Islet precursor cell (in vitro differentiated cells): ENCODE data around the gene PRCD.

Experiments
- DNase-seq: peaks from one replicate; pipeline ENCODE4 v3.0.0-alpha.2; 2018

PRCD gene, protein sequence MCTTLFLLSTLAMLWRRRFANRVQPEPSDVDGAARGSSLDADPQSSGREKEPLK

DNA sequence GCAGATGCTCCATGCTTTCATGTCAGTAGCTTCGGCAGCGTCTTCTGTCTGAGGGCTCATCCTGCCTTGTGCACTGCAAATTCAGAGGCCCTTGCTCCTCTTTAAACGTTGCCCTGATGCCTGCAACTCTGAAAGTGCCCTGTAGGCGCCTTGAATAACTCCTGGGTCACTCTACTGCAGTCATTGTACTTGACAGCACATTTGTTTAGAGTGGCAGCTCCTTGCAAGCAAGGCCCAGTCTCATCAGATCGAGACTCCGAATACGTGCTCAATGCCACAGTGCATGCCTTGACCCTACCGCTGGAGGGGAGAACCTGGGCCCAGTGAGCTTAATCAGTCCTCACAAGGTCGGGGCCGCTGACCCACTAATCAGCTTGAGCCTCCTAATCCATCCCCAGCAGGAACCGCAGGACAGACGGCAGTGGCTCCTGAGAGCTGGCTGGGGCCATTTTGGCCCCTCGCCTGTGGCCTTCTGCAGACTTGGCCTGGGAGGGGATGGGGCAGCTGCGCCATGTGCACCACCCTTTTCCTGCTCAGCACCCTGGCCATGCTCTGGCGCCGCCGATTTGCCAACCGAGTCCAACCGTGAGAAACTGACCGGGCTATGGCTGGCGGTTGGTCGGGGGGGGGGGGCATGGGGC lies at the start of gene PRCD:
PRCD (plus strand) TSS at position 414 of the 641 bp plus-strand sequence; CDS start at position 512, 98 bp downstream.
- DNase-seq = peak; percentile 68

DNA sequence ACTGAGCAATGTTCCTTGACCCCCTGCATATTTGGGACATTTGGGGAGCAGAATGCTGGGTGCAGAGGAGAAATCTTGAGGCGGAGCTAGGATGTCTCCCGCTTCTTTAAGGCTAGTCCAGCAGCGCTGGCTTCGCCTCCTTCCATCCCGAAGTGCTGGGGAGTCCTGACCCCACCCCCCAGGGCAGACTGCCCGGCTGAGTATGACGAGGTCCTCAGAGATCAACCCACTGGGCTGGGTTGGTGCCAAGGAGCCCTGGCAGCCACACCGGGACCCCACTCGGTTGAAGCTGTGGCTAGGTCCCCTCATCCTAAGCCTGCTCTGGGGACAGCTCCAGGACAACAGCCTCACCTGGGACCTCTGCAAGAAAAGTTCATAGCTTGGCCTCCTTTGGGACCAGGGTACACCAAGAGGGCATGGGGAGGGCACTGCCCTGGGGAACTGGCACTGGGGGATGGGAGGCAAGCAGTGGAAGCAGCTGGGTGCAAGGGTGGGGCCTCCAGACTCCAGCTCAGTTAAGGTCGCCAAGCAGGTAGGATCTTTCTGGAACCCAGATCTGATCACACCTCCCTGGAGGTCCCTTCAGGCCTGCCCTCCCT lies 49.6 kb upstream of the PRCD start:
- DNase-seq = no peak

GRCh38 chr17:76491271-76492122 lies 48.3 kb upstream of the PRCD start:
- DNase-seq = no peak

DNA sequence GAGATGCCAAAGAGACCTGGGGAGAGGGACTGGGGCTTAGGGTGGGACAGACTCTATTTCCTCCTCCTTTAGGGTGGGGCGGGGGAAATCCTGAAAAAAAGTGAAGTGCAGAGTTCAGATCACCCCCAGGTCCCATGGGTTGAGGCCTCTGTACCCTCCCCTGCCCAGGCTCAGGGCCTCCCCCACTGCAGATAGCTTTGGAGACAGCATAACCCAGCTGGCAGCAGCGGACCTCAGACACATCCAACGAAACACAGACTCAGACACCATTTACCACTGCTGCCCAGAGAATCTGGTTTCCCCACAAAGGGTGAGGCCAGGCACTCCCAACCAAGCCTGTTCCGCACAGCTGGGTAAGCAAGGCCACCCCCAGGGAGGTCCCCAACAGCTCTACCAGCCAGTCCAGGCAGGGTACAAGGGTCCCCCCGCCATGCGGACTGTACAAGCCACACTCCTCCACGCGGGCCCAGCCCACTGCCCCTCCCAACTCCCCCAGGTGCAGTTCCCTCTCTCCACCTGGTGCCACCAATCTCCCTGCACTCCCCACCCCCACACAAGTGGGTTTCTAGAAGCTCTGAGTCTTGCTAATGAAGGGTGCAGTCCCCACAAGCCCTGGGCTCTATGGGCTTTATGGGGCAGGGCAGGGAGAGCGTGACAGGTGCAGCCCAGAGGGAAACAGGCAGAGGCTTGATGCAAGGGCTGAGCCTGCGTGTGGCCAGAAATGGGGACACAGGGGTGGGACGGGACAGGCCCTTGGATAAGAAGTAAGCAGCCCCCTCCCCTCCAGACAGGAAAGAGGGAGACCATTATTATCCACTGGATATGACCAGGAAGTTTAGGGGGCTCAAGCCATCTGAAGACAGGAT lies 47.5 kb upstream of the PRCD start:
- DNase-seq = no peak

DNA sequence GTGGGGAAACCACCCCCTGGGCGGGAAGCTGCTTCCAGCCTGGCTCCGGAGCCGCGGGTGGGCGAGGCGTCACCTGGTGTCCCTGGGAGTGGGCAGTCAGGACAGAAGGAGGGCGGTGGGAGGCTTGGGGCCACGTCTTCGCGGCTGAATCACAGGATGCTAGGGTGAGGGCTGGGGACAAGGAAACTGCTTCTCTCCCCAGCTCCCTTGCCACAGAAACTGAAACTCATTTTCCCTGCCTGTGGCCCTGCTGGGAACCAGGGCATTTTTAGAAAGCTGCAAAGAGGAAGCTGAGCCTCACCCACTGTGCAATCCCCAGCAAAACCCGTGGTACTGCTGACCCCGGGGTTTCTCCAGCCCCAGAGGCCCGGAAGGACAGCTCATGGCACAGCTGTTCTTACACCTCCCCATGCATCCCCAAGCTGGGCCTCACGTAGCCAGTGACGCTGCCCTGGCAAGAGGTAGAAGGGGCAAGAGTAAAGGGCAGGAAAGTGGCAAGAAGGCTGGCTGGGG lies 46.8 kb upstream of the PRCD start:
- DNase-seq = no peak

DNA sequence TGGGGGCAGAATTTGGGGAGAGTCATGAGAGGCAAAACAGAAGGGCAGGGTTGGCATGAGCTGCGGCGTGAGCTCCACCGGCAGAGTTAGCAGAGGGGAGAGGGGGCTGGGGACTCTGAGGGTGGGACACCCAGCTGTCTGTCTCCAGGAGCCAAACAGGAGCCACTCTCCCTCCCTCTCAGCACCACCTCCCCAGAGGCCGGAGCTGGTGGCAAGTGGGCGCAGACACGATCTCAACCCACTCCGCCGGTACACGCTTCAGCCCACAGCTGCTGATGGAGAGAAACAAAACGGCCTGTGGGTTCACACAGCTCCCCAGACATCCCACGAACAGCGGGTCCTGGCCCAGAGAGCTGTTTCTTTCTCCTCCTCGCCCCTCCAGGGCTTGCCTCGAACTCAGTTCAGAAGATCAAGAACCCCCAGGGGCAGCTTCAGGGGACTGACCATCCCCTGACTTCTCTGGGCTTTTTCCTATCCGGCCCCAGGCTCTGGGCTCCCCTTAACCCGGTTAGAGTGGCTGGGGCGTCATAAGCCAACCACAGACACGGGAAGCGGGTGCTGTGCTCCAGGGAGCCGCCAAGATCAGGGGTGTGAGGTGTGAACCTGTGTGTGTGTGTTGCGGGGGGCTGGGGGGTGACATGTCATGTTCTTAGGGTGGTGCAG lies 46.2 kb upstream of the PRCD start:
- no peak for DNase-seq

GRCh38 chr17:76495663-76496400 lies 44.0 kb upstream of the PRCD start:
- peak; percentile 86 for DNase-seq

DNA sequence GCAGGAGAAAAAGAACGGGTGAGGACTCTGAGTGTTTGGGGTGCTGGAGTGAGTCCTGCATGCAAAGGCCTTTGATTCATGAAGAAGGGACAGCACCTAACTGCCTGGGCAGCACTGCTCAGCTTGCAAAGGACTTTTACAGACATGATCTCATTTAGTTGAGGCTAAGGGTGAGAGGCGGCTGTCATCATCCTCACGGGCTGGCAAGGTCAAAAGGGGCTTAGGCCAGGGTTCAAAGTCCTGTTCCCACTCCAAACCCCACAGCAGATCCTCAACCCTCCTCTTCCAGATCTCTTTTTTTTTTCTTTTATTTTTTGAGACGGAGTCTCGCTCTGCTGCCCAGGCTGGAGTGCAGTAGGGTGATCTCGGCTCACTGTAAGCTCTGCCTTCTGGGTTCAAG lies 43.4 kb upstream of the PRCD start:
- DNase-seq = no peak

GRCh38 chr17:76497699-76497978 lies 42.2 kb upstream of the PRCD start:
- no peak for DNase-seq

GRCh38 chr17:76497979-76498875 lies 41.6 kb upstream of the PRCD start:
- peak; percentile 97 for DNase-seq

GRCh38 chr17:76498876-76499251 lies 41.0 kb upstream of the PRCD start:
- no peak for DNase-seq

DNA sequence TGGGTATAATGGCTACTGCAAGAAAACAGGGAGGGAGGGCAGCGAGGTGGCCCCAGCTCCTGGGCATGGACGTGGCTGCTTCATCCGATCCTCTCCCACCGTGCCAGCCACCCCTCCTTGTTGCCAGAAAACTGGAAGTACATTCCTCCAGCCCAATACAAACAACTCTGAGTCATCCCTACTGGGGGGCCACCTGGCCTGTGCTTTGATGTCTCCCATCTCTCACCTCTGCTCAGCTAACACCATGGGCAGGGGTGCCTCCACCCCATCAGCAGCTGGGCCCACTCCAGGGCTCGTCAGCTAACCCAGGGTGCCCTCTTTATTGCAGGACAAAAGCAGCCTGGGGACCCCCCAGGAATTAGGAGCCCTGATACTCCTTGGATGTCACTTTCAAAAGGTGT lies 40.6 kb upstream of the PRCD start:
- no peak for DNase-seq

GRCh38 chr17:76500074-76500746 lies 39.6 kb upstream of the PRCD start:
- no peak for DNase-seq

DNA sequence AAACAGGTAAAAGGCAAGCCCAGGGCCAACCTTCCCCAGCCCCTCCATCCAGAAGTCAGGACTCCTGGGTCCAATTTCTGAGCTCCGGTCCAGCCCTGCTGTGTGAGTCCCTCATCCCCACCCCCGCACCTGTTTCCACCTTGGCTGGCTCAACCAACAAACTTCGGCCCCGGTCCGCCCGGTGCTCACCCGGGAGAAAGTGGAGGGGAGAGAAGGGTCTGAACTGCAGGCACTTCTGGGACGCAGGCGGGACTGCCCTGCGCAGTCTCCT lies 39.2 kb upstream of the PRCD start:
- no peak for DNase-seq

DNA sequence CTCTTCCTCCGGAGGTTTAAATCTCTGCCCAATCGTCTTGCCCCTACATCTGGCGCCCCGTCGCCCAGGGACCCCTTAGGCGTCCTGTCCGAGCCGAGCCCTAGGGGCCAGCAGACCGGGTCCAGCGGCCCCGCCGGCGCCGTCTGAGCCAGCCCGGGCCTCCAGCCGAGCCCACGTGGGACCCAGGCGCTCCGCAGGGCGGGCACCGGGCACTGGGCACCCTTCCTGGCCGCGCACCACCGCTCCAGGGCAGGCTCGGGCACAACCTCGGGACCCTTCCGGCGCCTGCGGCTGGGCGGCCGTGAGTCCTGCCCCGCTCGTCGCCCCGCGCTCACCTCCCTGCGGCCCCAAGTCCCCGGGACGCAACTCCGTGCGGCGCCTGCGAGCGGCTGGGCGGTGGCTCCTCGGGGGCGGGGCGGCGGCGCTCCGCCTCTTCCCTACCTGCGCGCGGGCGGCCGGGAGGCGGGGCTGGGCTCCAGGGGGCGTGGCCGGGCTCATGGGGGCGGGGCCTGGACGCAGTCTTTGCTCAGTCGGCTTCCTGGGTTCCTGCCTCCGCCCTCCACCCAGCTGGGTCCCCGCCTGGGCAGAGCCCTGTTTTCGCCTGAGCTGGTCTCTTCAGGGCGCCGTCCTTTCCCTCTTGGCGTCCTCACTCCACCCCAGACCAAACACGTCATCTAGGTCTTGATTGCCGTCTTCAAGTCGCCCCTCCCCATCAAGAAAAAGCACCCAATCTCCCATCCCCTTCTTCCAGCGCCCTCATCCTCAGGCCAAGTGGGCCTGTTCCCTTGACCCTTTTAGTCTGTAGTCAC lies 38.6 kb upstream of the PRCD start, which contains the start of gene RHBDF2:
RHBDF2 (minus strand) TSS at position 406 of the 809 bp plus-strand sequence. CDS start 19,899 bp downstream, outside the sequence.
- DNase-seq = peak; percentile 96

GRCh38 chr17:76501827-76502307 lies 38.0 kb upstream of the PRCD start:
- DNase-seq = no peak

- DNase-seq = no peak
These were observed 37.3 kb upstream of the PRCD start for GRCh38 chr17:76502341-76503211.

DNA sequence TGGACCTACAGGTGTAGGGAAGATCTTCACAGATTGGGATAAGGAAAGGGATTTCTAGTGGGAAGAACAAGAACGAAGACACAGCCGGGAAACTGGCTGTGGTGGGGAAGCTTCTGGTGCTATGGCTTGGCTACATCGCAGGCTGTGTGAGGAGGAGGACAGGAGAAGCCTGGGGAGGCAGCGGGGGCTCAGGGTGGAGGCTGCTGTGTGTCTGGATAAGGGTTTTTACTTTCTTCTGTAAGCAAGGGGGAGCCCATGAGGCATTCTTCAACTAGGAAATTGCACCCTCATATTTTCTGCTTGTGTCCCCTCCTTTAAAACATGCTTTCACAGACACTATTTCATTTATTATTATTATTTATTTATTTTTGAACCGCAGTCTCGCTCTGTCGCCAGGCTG lies 35.7 kb upstream of the PRCD start:
- DNase-seq = no peak
